ENCODE results near the gene LZTR1. TPM values are rescaled to one million over a fixed set of nuclear protein-coding genes. Genes with fewer than 3 reads are reported as not detected.

LZTR1 gene
- polyA plus RNA-seq, 1 of the 3 experiments (the other 2 are of a cell fraction), result 37.7 TPM

GRCh38 chr22:20987375-20987774, 5.3 kb downstream of the LZTR1 start:
- Histone ChIP-seq H3K36me3 (replicated peaks in 1 of 2; ENCODE audit: control insufficient read depth in 1 of 2, insufficient read depth in 2 of 2, low read length in 1 of 2) (peaks cover 16 to 53% of the 10 kb centered on the region in 2 experiments), H3K9me3 (no peaks in the 10 kb centered on the region), H3K4me3 (ENCODE audit: low read depth in 2 of 2, low read length in 1 of 2) (no peak overlapping the region), H3K79me2 (ENCODE audit: insufficient read depth) (peaks cover 23% of the 10 kb centered on the region), H3F3A (replicated peaks; ENCODE audit: insufficient read depth) (no peaks in the 10 kb centered on the region), H4K20me1 (ENCODE audit: insufficient read depth) (no peaks in the 10 kb centered on the region), H3K4me1 (ENCODE audit: control insufficient read depth in 1 of 2, insufficient read depth in 2 of 2, low read depth in 1 of 2, low read length in 1 of 2) (peaks cover 6 to 13% of the 10 kb centered on the region in 2 experiments; a peak in 1 of 4 replicates), H3K4me2 (no peak overlapping the region), H2AFZ (ENCODE audit: low read depth) (no peak overlapping the region), H3K27ac (ENCODE audit: low read depth in 2 of 2, low read length in 1 of 2) (no peak overlapping the region), H3K27me3 (ENCODE audit: insufficient read depth) (no peaks in the 10 kb centered on the region), H3K9me2 (no peaks in the 10 kb centered on the region), H3K9ac (no peak overlapping the region)
- 85% methylated on average over 8 of the region's 14 CpGs for WGBS (ENCODE audit: low lambda C conversion rate)
- ChIA-PET CTCF (no interaction called here), POLR2A (no interaction called here)
- DNase-seq, result no peak
- TF ChIP-seq PBX3 (IDR thresholded peaks at IDR 0.05), result no peak
- TF ChIP-seq EZH2phosphoT487 (IDR thresholded peaks at IDR 0.05; ENCODE audit: borderline replicate concordance, low read depth), result no peak
- TF ChIP-seq TEAD4 (IDR thresholded peaks at IDR 0.05; ENCODE audit: borderline replicate concordance, insufficient read depth), result no peak

- ChIA-PET POLR2A (interaction anchor here (2.6 kb wide), 1 partner anchor 11 kb away, joined by 18 read pairs; no protein-coding TSS in a partner anchor), CTCF (interaction anchor here (1.0 to 2.2 kb wide), 2 partner anchors 12 to 103 kb away, joined by 5 to 6 read pairs; no protein-coding TSS in a partner anchor)
- Histone ChIP-seq H3K9me3 (no peaks in the 10 kb centered on the region), H4K20me1 (ENCODE audit: insufficient read depth) (no peaks in the 10 kb centered on the region), H3K4me2 (no peak overlapping the region), H3K79me2 (ENCODE audit: insufficient read depth) (peaks cover 9% of the 10 kb centered on the region; the same call in 1 of the 2 replicates), H3K4me1 (ENCODE audit: control insufficient read depth in 1 of 2, insufficient read depth in 2 of 2, low read depth in 1 of 2, low read length in 1 of 2) (peaks cover under 1 to 1% of the 10 kb centered on the region in 2 experiments; a peak in 1 of 4 replicates), H3K36me3 (replicated peaks in 1 of 2; ENCODE audit: control insufficient read depth in 1 of 2, insufficient read depth in 2 of 2, low read length in 1 of 2) (peaks cover 16 to 65% of the 10 kb centered on the region in 2 experiments), H3K27me3 (ENCODE audit: insufficient read depth) (no peaks in the 10 kb centered on the region), H3K27ac (ENCODE audit: low read depth in 2 of 2, low read length in 1 of 2) (no peak overlapping the region), H2AFZ (ENCODE audit: low read depth) (no peak overlapping the region), H3K9me2 (no peaks in the 10 kb centered on the region), H3F3A (replicated peaks; ENCODE audit: insufficient read depth) (no peaks in the 10 kb centered on the region), H3K9ac (no peak overlapping the region), H3K4me3 (ENCODE audit: low read depth in 2 of 2, low read length in 1 of 2) (no peak overlapping the region)
- no peak for DNase-seq
- TF ChIP-seq REST (IDR thresholded peaks at IDR 0.05; ENCODE audit: low read depth, low read length) (no peak), CTCF (IDR thresholded peaks at IDR 0.05) (no peak), EP300 (IDR thresholded peaks at IDR 0.05; ENCODE audit: borderline replicate concordance in 1 of 2, low read depth in 1 of 2, low read length in 1 of 2) (no peak), SMC3 (IDR thresholded peaks at IDR 0.05; ENCODE audit: low read depth, low read length) (no peak), FOSL2 (IDR thresholded peaks at IDR 0.05; ENCODE audit: borderline replicate concordance, low read depth) (no peak), RAD21 (IDR thresholded peaks at IDR 0.05; ENCODE audit: low read length) (no peak), PBX3 (IDR thresholded peaks at IDR 0.05) (no peak), GATA2 (CRISPR knock-in tag; IDR thresholded peaks at IDR 0.05) (no peak), YY1 (IDR thresholded peaks at IDR 0.05; ENCODE audit: low read depth) (no peak), MEF2A (IDR thresholded peaks at IDR 0.05; ENCODE audit: borderline replicate concordance, low read depth) (no peak), CHD2 (IDR thresholded peaks at IDR 0.05; ENCODE audit: low read length, partially characterized antibody) (no peak), ELF1 (IDR thresholded peaks at IDR 0.05) (no peak), TEAD4 (IDR thresholded peaks at IDR 0.05; ENCODE audit: borderline replicate concordance, insufficient read depth) (no peak), TCF12 (IDR thresholded peaks at IDR 0.05) (no peak), GABPA (IDR thresholded peaks at IDR 0.05; ENCODE audit: low read depth) (no peak)
- 85% methylated on average over 5 of the region's 16 CpGs for WGBS (ENCODE audit: low lambda C conversion rate)
Measured at GRCh38 chr22:20988573-20989322, 6.7 kb downstream of the LZTR1 start.

Measured in SK-N-SH (cell line).